NCI-H526 treated with DMSO at 0.1 percent for 48 hours (cell line): Measurements from ENCODE around the gene C3orf62.
"Not testable (repeated sequence)": the region's sequence is repeated elsewhere in the genome, so short reads cannot be mapped to it uniquely, and the experiment has no call there.

Source experiments
- DNase-seq: peaks from one replicate; lab custom pipeline; 2025; lab: John Stamatoyannopoulos, UW

Gene C3orf62

DNA sequence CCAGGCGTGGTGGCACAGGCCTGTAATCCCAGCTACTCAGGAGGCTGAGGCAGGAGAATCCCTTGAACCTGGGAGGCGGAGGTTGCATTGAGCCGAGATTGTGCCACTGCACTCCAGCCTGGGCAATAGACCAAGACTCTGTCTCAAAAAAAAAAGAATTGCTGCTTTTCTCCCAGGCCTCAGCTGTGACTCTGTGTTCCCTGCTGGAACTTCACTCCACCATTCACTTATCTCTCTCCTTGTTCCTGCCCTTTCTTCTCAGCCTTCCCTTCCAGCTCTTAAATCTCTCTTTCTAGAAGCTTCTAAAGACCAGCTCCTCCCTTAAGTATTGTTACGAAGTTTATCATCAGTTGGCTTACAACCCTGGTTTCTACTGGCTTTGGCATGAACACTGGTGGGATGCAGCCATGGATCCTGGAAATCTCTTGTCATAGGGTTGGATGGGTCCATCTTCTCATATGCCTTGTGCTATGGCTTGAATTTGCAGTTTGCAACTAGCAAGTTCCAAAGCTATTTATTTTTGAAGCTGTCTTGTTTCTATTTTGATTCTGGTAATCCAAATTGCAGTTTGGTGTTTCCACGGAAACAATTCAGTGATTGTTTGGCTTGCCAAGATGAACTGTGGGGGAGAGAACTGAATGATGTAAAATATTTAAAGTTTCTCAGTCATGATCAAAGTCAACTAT, 10.5 kb downstream of the C3orf62 start:
- no peak for DNase-seq

DNA sequence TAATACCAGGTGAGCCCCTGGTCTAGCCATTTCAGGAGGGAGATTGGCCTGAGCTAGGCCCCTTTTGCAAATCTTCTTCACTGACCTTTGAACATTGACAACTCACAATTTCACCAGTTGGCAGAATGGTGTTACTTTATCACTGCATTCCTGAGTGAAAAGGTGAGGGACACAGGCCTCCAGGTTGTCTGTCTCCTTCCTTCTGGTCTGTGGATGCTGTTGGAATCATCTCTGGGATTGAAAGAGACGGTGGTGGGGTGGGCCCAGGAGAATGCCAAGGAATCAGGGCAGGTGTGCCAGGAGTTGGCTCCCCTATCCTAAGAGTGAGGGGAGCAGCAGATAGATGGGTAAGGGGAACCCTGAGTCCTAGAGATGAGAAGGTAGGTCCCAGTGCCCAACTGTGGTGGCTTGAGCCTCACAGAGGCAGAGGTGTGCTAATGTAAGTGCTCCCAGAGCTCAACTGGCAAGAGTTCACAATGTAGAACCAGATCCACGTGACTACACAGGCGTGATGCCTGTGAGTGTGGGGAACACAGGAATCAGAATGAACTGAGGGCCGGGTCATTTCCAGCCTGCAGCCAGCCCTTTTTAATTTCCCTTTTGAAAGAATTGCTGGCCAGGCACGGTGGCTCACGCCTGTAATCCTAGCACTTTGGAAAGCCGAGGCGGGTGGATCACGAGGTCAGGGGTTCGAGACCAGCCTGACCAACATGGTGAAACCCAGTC, 11.2 kb downstream of the C3orf62 start:
- no peak for DNase-seq

DNA sequence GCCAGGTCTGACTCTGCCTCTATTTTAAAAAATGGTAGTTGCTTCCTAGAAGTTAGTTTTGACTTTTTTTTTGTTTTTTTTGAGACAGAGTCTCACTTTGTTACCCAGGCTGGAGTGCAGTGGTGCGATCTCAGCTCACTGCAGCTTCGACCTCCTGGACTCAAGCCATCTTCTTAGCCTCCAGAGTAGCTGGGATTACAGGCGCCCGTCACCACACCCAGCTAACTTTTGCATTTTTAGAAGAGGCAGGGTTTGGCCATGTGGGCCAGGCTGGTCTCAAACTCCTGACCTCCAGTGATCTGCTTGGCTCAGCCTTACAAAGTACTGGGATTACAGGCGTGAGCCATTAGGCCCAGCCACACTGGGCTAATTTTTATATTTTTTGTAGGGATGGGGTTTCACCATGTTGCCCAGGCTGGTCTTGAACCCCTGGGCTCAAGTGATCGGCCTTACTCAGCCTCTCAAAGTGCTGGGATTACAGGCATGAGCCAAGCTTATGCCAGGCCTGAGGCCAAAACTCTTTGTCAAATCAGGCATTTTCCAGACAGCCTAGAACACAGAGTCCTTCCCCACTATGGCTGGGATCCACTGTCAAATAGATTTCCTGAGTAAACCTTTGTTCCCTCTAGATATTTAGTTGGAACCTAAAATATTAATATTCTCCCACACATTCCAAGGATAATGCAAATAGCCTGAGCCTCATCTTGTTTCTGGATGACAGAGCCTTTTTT, 13.7 kb downstream of the C3orf62 start:
- DNase-seq, result no peak

DNA sequence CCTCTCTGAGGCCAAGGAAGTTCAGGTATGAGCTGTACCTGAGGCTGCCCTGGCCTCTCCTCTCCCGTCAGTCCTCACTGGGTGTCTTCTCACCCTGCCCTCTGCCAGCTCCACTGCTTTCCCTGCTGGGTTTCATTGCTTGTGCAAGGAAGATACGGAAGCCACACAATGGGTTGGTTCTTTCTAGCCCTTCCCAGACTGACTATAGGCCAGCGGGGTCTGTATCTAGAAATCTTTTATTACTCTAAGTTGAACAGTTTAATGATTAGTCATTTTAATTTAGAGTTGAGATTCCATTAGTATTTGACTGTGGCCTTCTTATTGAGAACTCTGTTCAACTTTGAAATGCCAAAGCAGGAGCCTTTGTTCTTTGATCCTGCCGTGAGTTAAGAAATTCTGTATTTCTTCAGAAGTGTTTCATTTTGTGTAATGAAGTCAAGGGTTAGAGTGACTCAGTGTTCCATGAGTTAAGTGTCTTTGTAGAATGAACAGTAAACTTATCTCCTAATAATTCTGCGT, 16.2 kb downstream of the C3orf62 start:
- no peak for DNase-seq

DNA sequence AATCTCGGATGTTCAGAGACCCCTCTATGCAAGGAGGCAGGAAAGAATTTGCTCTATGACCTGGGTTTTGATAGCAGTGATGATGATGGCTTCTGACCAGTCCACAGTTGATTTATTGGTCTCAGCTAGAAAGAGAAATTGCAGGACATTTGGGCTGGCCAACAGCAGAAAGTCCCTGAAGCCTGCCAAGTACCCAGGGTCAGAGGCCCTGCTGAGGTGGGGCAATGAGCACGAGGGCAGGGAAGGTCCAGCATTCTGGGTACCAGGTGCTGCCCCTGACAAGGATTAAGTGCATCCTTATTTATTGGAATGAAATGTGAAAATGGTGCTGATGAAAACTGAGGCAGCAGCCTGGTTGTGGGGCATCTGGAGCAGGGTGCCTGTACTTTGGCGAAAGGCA, 19.8 kb downstream of the C3orf62 start:
- no peak for DNase-seq

DNA sequence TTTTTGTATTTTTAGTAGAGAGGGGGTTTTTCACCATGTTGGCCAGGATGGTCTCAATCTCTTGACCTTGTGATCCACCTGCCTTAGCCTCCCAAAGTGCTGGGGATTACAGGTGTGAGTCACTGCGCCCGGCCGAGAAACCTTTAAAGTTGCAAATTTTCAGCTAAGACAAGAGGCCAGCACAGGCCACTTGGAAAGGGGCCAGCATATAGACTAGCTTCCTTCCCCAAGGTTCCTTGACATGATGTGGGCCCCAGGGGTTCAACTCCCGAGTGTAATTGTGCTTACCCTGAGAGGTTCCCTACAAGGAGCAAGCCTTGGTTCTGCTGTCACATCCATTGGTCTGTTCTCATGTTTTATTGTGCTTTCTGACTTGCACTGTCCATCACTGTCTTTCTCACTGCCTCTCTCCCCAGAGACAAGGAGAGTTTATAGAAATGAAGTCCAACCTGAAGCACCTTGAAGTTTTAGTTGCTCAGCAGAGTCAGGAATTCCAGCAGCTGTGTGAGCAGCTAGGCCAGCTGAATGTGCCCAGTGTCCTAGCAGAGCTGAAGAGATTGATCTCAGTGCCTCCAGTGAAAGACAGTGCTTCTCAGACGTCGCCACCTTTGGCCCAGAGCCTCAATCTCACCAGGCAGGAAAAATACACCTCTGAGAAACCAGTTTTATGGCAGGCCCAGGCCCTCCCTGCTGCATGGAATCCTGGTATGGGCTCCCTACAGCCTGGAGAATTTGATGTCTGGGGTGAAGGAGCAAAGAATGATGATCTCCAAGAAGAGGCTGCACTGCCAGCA, 21.1 kb downstream of the C3orf62 start:
- DNase-seq, result no peak

DNA sequence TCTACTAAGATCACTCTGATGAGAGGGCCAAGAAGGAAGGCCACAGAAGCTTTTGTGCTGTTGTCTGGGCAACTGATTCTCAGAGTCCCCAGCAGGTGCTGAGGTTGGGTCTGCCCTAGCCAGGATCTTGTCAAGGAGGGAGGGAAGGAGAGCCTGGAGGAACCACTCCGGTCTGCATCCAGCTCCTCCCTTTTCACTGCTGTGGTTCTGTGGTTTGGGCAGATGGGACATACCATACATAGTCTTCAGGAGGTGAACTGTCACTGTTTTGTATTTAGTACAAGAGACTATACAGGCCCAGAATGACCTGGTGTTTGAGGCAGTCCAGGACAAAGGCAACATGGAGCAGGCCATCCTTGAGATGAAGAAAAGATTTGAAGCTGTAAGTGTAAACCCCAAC, 21.9 kb downstream of the C3orf62 start:
- no peak for DNase-seq

DNA sequence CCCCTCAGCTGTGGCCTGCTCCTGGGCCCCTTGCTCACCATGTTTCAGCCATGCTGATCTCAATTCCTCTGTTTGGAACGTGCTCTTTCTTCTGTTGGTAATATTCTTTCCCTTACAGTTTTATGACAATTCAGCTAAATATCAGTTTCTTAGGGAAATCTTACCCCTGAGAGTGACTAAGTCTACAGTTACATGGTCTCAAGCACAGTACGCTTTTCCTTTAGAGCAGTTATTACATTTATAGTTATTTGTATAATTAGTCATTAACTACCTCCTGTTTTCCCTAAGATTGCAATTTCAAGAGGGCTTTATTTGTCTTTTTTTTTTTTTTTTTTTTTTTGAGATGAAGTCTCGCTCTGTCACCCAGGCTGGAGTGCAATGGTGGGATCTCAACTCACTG, 23.5 kb downstream of the C3orf62 start:
- no peak for DNase-seq

DNA sequence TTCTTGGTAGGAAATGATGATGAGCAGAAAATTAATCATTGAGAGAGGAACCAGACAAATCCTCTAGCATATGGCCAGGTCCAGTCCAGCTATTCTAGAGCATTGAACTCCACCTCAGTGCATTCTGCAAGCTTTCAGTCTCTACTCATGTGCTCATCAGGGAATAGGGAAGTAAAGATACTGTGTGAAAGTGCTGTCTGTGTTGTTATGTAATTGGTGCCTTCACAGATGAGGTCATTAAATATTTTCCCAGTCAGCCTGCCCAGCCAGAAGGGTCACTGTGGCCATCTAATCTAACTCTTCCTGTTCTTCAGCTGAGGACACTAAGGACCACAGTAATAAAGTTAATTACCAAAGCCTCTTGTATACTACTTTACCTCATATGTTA, 28.2 kb downstream of the C3orf62 start:
- DNase-seq, result no peak

DNA sequence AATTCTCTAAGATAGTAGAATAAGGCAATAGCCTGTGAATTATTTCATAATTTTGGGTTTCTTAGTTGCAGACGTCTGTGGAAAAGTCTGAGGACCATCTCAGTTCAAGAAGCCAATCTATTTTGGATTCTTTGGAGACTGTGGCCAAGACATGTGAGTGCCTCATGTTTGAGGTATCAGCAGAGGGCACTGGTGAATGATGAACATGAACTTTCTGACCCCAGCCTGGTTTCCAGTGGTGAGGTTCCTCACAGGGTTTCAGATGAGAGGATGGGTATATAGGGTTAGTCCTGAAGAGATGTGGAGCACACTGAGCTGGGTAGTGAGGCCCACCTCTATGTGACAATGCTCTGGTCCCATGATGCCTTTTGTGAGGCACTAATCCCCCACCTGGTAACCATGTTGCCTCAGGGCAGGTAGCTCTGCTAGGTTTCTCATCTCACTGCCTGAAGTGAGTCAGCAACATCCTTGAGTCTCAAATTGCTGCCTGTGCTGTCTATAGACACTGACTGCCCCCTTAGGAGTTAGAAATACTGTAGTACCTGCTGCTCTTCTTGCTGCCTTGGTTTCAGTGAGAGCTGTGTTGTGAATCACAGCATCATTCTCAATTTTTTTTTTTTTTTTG, 32.3 kb downstream of the C3orf62 start:
- no peak for DNase-seq

DNA sequence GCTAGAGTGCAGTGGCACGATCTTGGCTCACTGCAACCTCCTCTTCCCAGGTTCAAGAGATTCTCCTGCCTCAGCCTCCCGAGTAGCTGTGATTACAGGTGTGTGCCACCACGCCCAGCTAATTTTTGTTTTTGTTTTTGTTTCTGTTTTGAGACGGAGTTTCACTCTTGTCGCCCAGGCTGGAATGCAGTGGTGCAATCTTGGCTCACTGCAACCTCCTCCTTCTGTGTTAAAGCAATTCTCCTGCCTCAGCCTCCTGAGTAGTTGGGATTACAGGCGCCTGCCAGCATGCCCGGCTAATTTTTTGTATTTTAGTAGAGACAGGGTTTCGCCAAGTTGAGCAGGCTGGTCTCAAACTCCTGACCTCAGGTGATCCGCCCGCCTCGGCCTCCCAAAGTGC, 36.9 kb downstream of the C3orf62 start:
- DNase-seq, result not testable (repeated sequence)

DNA sequence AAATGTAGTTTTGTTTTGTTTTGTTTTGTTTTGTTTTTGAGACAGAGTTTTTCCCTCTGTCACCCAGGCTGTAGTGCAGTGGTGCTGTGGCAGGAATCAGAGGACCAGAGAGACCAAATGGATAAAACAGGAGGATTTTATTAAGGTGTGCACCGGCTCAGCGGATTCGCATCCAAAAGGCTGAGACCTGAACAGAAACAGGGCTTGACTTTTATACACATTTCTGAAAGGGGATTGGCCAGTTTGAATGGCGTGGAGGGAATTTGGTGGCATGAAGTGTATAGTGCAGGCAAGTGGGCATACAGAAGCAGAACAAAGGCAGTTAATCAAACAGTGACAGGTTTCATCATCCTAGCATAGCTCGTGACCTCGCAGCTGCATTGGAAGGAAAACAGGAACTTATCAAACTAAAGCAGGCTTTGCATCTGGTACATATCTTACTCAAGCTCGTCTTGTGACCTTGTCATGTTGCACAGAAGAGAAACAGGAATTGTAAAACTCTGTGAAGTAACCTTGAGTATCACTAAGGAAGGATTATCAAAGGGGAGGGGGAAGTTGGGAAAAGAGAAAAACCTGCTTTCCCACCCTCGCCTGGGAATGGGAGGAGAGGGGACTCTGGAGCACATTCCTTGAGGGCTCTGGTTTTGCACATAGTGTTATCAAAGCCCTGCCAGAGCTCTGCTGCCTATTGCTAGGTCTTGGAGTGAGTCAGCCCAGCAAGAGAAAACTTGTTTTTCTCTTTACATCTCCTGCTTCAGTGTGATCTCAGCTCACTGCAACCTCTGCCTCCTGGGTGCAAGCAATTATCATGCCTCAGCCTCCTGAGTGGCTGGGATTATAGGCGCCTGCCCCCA, 38.5 kb downstream of the C3orf62 start:
- no peak for DNase-seq

DNA sequence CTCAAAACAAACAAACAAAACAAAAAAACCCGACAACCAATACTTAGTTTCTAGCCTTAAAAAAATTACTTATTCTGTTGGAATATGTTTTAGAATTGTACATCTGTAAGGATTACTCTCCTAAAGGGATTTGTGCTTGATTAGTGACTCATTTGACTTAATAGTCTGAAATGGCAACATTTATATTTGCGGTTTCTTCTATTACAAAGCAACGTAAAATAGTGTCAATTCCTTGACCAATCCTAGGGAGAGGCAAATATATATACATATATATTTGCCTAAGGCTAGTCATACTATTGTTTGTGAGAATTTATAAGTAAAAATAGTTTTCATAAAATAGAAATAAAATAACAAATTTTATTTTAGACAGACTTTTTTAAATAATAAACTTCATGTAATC, 39.7 kb downstream of the C3orf62 start:
- no peak for DNase-seq

DNA sequence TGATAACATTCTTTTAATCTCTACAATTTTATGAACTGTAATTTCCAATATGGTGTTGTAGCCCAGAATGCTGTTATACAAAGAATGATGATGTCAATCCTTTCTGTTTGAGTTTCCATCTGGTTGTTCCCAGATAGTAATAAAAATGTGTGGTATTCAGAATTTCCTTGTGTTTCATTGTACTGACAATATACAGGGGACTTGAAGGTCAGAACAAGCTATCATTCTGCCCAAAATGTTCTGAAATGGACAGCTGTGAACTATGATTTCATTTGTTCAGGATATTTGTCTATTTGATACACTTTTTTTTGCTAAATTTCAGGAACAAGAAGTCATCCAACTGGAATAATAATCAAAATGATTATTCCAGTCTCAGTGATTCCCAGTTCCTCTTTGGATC, 40.8 kb downstream of the C3orf62 start:
- DNase-seq, result no peak

DNA sequence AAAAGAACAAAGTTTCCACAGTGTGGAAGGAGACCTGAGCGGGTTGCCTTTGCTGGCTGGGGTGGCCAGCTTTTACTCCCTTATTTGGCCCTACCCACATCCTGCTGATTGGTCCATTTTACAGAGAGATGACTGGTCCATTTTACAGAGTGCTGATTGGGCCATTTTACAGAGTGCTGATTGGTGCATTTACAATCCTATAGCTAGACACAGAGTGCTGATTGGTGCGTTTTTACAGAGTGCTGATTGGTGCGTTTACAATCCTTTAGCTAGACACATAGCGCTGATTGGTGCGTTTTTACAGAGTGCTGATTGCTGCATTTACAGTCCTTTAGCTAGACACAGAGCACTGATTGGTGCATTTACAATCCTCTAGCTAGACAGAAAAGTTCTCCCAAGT, 48.2 kb downstream of the C3orf62 start:
- DNase-seq, result not testable (repeated sequence)

DNA sequence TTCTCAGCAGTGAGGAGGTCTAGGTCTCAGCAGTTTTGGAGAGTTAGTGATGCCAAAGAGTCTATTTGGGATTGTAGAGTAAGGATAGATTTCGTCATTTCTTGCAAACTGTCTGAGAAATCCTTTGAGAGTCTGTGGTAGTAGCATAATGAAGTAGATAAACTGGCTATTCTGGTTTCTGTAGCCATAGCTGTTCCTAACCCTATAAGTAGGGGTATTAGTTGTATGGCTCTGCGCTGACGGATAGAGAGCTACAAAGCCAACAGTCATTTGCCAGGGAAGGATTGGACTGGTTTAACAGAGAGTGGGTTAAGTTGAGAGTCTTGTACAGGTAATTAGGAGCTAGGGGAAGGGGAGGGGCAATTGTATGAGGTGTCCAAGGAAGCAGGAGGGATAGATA, 55.0 kb downstream of the C3orf62 start:
- DNase-seq, result no peak

DNA sequence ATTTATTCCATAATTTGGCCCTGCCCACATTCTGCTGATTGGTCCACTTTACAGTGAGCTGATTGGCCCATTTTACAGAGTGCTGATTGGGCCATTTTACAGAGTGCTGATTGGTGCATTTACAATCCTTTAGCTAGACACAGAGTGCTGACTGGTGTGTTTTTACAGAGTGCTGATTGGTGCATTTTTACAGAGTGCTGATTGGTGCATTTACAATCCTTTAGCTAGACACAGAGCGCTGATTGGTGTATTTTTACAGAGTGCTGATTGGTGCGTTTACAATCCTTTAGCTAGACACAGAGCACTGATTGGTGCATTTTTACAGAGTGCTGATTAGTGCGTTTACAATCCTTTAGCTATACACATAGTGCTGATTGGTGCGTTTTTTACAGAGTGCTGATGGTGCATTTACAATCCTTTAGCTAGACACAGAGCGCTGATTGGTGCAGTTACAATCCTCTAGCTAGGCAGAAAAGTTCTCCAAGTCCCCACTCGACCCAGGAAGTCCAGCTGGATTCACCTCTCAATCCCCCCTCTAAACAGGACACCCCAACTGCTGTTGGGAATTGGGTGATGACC, 56.0 kb downstream of the C3orf62 start:
- DNase-seq, result not testable (repeated sequence)

DNA sequence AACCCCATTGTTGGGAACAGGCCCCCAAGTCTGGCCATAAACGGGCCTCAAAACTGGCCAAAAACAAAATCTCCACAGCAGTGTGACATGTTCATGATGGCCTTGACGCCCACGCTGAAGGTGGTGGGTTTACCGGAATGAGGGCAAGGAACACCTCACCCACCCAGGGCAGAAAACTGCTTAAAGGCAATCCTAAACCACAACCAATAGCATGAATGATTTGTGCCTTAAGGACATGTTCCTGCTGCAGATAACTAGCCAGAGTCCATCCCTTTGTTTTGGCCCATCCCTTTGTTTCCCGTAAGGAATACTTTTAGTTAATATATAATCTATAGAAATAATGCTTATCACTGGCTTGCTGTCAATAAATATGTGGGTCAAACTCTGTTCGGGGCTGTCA, 57.9 kb downstream of the C3orf62 start:
- no peak for DNase-seq
